CD4-positive, alpha-beta T cell treated with Interleukin-1 beta for 1 hour (primary cell): ENCODE results near the gene NKAPL.
"Not testable (repeated sequence)": the region's sequence is repeated elsewhere in the genome, so short reads cannot be mapped to it uniquely, and the experiment has no call there.

ENCODE experiments used
- DNase-seq, 2 donors: peaks; one replicate each; pipeline ENCODE4 v3.0.0-alpha.2; 2020 to 2022

The NKAPL gene

DNA sequence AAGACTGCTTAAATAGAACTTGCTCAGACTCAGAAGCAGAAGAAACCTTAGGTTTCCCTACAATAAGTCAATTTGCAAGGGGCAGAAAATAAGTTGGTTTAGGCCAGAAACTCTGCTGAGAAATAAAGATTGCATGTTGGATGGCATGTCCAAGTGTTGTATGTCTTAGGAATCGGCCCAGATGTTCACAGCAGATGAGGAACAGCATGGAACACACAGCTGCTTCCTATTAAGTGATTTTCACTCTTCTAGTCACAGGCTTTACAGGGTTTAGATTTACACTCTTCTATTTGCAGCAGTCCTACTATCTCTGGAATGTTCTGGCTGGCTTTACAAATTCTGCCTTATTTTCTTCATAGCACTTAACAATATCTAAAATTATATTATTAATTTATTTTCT, 10.2 kb upstream of the NKAPL start:
- DNase-seq, result no peak

DNA sequence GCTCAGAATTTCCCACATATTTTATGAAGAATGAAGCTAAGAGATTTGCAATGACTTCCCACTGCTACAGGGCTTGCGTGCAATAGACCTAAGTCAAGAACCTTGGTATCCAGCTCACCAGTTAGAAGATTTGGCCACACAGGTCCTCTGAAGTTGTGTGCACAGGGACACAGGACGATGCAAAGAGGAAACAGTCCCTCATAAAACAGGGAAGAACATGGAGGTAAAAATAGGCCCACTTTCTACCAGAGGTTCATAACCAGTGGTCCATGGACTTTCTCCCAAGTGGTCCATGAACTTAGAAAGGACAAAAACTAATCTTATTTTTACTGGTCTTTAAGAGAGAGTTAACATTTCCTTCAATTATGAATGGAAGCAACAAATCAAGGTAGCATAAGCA, 8.3 kb upstream of the NKAPL start:
- no peak for DNase-seq

DNA sequence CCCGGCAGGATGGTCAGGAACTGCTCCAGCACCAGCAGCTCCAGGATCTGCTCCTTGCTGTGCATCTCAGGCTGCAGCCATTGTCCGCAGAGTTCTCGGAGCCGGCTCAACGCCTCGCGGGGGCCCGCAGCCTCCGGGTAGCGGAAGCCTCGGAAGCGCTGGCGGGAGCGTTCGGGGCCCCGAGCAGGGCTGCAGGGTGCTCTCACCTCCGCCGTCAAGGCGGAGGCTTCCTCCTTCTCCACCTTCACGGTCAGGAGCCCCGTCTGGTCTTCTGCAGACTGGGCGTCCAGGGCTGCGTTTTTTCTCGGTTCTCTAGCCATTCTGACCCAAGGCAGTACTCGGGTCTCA, 7.5 kb upstream of the NKAPL start:
- DNase-seq, result peak; percentile 18 to 21

DNA sequence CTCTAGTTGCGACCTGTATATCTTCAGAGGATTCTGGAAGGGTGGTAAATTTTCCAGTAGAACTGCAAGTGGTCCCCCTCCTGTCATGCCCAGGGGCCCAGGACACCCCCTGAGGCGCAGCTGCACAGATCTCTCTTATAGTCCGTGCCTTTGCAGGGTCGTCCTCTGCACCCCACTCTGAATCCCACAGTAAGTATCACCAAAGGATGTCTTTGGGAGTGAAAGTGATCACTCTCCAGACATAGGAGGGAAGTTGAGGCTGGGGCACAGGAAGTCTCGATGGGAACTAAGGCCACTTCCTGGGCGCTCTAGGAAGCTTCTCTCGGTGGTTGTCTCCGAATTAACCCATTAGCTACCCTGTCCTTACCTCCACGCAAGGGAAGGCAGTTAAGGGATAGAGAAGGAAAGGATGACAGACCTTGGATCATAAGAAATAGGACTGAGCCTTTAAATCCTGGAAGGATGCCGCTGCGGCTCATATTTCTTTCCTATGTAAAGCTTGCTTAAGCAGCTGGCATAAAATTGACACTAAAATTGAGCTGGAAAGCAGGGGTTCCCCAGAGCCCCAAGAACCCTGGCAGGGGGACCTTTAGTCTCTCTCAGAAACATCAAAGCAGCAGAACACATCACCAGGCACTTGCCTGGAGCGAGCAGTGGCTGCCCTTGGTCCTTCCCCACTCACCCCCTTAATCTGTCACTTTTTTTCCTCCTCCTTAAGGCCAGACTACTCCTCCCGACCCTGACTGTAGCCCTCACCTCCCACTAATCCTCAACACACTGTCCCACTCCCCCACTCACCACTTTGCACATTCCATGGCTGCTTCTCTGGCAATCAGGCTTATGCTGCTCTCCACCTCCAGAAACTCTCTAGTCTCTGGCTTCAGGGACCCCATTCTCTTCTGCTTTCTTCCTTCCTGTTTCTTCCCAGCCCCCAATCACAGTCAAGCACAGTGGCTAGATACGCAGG, 6.8 kb upstream of the NKAPL start, which contains the start of gene ZKSCAN4:
TSS of gene ZKSCAN4 (minus strand) at position 261 of the 967 bp plus-strand sequence. CDS start 289 bp downstream, outside the sequence.
- DNase-seq, result peak; percentile 81 to 86

DNA sequence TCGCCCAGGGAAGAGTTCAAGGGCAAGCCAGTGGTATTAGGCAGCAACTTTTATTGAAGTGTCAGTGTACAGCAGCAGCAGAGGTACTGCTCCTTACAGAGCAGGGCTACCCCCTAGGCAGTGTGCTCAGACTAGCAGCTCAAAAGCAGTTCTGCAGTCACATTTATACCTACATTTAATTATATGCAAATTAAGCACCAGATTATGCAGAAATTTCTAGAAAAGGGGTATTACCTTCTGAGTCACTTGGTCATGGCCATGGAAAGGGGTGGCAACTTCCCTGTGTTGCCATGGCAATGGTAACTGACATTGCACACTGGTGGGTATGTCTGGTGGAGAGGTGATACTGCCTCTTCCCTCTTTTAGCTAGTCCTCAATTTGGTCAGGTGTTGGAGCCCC, 5.0 kb upstream of the NKAPL start:
- DNase-seq, result peak in 1 of 2 donors; percentile 4

DNA sequence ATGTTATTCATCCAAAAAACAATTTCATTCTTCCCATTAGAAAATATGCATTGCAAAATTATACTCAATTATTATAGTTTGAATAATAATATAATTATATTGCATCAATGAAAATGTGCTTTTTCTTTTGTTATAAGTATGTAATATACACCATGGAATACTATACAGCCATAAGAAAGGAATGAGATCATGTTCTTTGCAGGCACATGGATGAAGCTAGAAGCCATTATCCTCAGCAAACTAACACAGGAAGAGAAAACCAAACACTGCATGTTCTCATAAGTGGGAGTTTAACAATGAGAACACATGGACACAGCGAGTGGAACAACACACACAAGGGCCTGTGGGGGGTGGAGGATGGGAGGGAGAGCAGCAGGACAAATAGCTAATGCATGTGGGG, 2.1 kb upstream of the NKAPL start:
- DNase-seq, result no peak

DNA sequence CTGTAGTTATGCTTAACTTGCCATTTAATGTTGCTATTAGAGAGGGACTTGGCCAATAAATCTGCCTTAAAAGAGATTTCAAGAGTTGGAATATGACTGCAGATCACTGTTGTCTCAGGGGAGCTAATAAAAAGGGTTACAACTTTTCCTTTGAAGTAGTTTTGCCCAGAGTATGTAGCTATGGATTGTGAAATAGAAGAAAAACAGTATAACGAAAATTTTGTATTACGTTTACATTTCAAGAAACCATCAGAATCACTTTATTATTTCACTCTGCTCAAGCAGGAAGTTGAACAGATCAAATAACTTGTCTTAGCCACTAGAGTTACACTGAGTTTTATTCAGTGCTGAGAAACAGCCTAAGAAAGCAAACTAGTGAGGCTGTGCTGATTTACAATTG, 4.8 kb downstream of the NKAPL start:
- no peak for DNase-seq

DNA sequence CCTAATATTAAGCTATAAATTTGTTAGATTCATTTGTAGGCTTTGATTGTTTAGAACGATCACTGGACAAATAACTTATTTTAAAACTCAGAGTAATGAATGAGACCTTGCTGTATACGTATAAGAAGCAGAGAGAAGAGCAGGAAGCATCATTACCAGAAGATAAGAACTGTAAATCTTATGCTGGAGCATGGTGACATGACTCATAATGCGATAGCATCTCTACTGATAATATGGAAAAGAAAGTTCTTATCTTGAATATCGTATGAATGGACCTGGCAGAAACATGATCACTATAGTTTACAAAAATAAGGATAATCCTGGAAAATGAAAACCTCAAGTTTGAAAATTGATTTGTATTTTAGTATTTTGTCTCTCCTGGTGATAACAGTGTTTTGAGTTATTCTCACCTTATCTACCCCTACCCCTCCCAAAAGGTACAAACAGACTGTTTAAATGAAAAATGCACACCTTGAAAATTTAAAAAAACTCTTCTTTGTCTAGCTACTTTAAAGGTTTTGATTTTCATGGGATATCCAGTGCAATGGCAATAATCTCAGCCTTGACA, 5.8 kb downstream of the NKAPL start:
- no peak for DNase-seq

DNA sequence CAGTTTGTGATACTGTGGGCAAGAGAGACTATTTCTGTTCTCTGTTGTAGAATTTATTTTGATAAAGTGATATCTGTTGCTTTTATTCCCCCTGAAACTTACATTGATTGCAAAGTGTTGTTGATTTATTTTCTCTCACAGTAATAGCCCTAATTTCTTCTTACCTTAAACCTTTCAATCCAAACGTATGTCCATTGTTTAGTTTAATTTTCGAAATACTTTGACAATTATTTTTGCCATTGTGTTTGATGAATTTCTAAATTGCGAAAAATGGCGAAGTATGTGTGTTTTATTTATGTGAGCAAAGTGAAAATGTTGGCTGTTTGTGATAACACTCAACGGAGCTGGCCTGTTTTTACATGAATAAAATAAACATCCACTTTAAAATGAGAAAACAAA, 7.5 kb downstream of the NKAPL start:
- no peak for DNase-seq

DNA sequence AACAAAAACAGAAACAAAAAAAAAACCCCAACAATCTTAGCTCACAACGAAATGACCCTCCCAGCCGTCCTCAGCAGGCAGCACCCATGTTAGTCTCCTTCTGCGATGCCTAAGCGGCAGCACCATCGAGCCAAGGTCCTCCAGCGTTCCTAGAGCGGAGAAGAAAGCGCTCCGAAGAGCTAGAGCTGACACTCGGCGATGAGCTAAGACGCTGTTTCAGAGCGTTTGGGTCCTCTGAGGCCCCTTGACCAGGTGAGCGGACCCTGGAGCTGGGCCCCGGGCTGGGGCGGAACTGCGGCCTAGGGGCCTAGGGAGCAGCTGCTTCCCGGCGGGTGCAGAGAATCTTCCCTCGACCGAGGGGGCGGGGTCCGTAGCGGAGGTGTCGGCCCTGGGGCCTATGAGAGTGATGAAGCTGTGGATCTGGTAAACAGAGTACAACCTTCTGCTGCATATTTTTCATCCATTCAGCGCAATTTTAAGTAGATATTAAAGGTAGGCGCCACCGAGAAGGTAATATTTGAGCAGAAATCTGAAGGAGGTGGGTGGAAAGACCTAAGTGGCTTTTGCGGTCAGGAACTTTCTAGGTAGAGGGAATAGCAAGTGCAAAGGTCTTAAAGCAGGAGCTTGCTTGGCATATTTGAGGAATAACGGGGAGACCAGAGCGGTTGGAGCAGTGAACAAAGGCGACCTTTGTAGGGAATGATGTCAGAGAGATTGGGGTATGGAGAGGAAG, 8.0 kb downstream of the NKAPL start, which contains the start of gene ZSCAN26:
TSS of gene ZSCAN26 (plus strand) at position 182 of the 733 bp plus-strand sequence. CDS start 4,777 bp downstream, outside the sequence.
- DNase-seq, result peak; percentile 89 to 90

DNA sequence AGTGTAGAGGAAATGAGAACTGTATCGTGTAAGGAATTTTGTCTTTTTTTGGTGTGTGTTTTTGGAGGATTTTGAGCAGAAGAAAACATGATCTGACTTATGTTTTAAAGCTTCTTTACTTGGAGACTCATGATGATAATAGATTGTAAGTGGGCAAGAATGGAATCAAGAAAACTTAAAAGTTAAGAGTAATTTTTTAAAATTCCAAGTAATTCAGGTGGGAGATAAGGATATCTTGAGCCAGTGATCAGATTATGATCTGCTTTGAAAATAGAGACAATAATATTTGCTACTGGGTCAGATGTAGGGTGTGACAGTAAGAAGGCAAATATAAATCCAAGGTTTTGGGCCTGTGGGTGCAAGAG, 8.6 kb downstream of the NKAPL start:
- no peak for DNase-seq

DNA sequence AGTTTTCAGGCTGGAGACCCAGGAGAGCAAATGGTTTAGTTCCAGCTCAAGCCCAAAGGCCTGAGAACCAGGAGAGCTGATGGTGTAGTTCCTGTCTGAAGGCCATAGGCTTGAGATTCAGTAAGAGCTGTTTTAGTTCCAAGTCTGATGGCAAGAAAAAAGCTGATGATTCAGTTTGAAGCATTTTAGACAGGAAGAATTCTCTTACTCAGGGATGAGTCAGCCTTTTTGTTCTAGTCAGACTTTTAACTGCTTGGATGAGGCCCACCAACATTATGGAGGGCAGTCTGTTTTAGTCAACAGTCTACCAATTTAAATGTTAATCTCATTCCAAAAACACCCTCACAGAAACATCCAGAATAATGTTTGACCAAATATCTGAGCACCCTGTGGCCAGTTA, 10.4 kb downstream of the NKAPL start:
- no peak for DNase-seq

DNA sequence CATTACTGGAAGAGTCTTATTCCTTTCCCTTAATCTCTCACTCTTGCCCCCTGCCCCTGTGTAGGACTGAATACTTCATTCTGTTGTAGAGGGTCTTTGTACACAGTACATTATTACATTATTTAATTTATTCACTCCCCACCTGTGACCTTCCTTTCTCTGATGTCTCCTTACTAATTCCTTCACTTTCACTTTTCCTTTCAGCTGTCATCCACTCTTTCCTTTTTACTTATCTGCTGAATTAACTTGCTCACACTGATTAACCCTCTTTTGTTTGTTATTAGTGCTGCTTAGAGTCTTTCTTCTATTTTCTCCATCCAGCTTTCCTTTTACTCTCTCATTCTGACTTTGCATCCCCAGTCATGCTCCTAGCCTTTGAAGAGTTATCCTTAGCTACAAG, 15.8 kb downstream of the NKAPL start:
- no peak for DNase-seq

DNA sequence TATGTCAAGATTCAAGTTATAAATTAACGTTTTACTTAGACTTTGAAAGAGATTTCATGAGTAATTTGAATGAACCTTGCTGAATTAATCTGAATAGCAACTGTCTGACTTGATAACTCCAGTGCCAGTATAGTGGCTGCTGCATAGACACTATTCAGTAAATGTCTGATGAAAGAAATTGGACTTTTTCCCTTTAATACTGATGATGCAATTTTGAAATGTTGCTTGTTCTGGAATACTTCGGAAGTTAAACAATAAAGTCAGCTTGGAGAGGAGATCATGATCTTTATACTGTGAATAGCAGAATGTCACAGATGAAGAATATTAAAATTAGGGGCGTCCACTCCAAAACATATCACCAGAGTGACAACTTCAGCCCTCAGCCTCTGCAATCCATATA, 18.6 kb downstream of the NKAPL start:
- no peak for DNase-seq

DNA sequence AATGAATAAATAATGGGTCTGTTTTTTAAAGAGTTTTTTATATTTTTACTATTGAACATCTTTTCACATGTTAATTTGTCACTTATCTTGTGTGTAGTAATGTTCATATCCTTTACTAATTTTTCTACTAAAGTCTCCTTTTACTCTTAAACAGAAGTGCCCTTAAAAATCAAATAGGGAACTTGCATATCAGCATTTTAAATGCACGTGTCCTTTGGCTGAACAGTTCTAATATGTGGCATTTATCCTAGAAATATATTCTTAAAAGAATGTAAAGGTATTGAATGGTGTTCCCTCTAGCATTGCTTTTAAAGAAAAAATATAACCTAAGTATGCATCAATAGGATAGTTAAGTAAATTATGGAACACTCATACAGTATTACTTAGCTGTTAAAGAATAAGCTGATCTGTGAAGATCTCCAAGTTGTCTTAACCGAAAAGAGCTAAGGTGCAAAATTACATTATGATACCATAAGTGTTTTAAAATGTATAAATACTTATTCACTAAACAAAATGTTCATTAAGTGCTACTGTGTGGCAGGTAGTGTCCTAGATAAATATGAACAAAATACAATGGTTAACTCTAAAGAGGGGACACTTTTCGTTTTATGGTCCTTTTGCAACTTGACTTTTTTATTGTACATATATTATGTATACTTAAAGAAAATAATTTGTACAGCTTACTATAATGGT, 21.6 kb downstream of the NKAPL start:
- no peak for DNase-seq

DNA sequence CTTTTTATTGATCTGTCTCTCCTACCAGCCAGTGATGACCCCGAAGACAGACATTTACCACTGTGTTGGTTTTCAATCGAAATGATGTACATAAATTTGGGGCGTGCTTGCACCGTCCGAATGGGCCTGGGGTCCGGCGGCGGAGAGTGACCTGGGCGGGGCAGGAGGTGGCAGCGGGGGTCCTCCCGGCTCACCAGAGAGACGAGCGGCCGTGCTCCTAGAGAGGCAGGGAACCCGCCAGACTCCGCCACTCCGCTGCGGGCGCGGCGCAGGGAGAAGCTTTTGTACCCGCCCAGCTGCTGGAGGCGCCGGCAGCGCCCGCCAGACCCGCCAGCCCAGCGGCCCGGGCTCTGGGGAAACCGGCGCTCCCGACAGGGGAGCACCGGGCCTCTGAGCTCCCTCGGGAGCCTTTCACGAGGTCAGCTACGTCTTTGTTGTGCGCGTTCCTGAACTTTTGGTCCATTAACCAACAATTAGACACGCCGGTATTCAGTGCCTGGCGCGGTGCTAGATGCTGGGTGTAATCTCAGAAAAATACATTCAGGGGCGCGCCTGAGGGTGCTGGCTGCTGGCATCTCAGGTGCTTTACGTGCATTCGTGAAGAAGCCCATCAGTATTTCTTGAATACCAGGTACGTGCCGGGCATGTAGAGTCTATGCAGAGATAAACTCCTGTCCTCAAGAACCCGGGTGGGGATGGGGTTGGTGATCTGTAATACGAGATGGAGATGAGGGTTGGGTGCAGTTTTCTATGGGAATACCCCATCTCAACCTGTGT, 22.4 kb downstream of the NKAPL start, which contains the start of gene PGBD1:
TSS of gene PGBD1 (plus strand) at position 285 of the 777 bp plus-strand sequence. CDS start 2,242 bp downstream, outside the sequence.
- peak; percentile 31 to 44 for DNase-seq

DNA sequence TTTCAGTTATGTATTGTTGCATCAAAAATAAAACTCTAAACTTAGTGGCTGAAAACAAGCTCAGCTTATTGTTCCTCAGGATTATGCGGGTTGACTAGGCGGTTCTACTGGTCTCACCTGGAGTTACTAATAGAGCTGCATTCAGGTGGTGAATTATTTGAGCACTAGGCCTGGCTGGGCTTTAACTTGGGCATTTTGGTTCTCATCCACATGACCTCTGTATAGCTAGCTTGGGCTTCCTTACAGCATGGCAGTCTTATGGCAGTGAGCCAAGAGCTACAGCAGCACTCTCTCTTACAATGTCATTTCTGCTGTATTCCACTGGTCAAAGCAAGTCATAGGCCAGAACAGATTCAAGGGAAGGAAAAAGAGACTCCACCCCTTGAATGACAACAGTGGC, 23.8 kb downstream of the NKAPL start:
- no peak for DNase-seq

DNA sequence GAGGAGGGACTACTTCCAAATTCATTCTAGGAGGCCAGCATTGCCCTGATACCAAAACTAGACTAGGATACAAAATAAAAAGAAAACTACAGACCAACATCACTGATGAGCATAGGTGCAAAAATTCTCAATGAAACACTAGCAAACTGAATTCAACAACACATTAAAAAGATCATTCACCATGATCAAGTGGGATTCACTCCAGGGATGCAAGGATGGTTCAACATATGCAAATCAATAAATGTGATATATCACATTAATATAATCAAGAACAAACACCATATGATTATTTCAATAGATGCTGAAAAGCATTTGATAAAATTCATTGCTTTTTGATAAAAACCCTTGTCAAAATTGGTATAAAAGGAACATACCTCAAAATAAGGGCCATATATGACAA, 32.5 kb downstream of the NKAPL start:
- no peak for DNase-seq

DNA sequence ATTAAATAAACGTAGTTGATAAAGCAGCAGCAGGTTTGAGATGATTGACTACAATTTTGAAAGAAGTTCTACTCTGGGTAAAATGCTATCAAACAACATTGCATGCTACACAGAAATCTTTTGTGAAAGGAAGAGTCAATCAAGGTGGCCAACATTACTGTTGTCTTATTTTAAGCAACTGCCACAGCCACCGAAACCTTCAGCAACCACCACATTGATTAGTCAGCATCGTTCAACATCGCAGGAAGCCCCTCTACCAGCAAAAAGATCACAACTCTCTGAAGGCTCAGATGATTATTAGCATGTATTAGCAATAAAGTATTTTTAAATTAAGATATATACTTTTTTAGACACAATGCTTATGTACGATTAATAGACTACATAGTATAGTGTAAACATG, 36.2 kb downstream of the NKAPL start:
- DNase-seq, result no peak

DNA sequence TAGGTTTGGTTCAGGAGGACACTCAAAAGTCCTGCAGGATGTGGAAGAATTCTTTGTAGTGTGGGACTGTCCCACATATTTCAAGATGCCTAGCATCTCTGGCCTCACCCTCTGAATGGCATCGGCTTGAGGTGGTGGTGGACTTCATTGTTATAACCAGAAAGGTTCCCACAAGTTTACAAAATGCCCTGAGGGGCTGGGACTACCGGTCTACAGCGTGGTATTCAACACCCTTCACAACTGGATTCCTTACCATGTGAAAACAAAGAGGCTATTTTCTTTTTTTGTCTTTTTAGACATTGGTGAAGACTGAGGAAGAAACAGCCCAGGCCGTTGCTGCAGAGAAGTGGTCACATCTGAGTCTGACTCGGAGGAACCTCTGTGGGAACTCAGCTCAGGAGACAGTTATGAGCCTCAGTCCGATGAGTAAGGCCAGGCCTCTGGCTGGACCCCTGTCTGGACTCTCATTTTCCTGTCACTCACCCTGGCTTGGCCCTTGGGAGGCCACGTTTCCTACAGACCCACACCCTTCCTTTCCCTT, 37.5 kb downstream of the NKAPL start:
- DNase-seq, result no peak

DNA sequence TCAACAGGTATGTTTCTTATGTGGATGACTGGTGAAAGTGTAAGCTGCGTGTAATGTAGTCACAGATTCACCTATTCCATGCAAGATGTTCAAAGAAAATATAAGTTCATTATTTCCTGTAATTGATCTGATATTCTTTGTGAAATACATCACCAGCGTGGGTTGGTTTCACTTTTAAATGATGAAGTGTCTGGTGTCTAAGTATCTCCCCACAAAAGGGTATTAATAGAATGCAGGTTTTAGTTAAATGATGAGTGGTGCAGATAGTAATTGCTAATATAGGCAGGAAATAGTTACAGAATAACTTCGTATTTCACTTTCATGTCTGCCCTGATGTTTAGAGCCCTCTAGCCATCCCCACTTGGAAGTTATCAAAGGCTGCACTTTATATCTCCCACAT, 44.5 kb downstream of the NKAPL start:
- DNase-seq, result no peak

DNA sequence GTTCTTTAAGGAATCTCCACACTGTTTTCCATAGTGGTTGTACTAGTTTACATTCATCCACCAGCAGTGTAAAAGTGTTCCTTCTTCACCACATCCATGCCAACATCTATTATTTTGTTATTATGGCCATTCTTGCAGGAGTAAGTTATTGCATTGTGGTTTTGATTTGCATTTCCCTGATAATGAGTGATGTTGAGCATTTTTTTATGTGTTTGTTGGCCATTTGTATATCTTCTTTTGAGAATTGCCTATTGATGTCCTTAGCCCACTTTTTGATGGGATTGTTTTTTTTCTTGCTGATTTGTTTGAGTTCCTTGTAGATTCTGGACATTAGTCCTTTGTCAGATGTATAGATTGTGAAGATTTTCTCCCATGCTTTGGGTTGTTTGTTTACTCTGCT, 47.3 kb downstream of the NKAPL start:
- not testable (repeated sequence) for DNase-seq
